GM10248 (cell line): Measurements from ENCODE around the gene RBBP5.

Experiments used
- CTCF ChIA-PET: fragments of 300-600 bp; sonication (Branson Sonifier 250); formaldehyde crosslinking; extraction: SDS; loops from one replicate; lab custom pipeline; 2021; ENCODE audit warnings: antibody characterized with exemption; lab: Yijun Ruan, JAX
- POLR2A ChIA-PET: fragments of 350-650 bp; sonication (Branson Sonifier 250); formaldehyde crosslinking; extraction: SDS; loops from one replicate; lab custom pipeline; 2020; ENCODE audit warnings: antibody characterized with exemption; lab: Yijun Ruan, JAX
- DNase-seq: peaks from one replicate; pipeline ENCODE4 v3.0.0; 2012; ENCODE audit errors: extremely low spot score
- TF ChIP-seq, protein P1 (sequence below): IDR thresholded peaks from 2 replicates; pipeline ENCODE4 v1.5.1; 2012; ENCODE audit warnings: mild to moderate bottlenecking, low read depth; ENCODE audit errors: extremely low read depth, missing control alignments, control extremely low read depth

RBBP5 gene

DNA sequence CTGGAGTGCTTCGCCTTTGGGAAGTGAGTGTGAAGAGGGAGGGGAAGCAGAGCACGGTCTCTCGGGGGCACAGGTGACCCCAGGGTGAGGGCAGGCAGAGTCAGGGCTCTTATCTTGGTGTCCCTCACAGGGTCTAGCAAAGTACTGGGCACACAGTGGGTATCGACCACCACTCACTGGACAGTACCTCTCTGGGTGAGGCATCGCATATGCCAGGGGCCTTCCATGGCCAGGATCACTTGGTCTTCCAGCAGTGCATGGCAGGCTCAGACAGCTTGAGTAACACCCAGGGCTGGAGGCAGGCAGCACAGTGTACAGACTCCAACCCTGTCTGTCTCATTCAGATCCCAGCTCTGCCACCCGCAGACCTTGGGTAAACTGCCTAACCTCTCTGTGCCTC, 62.1 kb downstream of the RBBP5 start:
- ChIA-PET POLR2A (no interaction called here), CTCF (interaction anchor here (1.7 to 5.7 kb wide), 3 partner anchors 14 to 83 kb away, joined by 7 to 150 read pairs (median 78); no protein-coding TSS in a partner anchor)
- TF ChIP-seq, protein P1, sequence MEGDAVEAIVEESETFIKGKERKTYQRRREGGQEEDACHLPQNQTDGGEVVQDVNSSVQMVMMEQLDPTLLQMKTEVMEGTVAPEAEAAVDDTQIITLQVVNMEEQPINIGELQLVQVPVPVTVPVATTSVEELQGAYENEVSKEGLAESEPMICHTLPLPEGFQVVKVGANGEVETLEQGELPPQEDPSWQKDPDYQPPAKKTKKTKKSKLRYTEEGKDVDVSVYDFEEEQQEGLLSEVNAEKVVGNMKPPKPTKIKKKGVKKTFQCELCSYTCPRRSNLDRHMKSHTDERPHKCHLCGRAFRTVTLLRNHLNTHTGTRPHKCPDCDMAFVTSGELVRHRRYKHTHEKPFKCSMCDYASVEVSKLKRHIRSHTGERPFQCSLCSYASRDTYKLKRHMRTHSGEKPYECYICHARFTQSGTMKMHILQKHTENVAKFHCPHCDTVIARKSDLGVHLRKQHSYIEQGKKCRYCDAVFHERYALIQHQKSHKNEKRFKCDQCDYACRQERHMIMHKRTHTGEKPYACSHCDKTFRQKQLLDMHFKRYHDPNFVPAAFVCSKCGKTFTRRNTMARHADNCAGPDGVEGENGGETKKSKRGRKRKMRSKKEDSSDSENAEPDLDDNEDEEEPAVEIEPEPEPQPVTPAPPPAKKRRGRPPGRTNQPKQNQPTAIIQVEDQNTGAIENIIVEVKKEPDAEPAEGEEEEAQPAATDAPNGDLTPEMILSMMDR: no peak
- DNase-seq: no peak

DNA sequence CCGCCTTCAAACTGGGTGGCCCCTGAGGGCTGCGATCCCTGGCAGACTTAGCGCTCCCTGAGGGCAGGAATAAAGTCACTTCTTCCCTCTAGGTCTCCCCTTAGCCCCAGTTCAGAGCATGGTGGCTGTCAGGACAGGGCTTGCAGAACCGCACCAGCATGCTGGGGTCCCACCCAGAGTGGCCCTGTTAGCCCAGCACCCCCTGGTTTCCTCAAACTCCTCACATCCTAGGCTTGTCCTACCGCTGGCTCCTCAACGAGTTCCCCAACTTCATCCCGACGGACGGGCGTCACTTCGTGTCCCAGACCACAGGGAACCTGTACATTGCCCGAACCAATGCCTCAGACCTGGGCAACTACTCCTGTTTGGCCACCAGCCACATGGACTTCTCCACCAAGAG, 62.9 kb downstream of the RBBP5 start:
- no peak for DNase-seq
- TF ChIP-seq, protein P1: no peak
- CTCF ChIA-PET: interaction anchor here (1.7 to 5.7 kb wide), 2 partner anchors 15 to 82 kb away, joined by 7 to 78 read pairs; no protein-coding TSS in a partner anchor
- POLR2A ChIA-PET: no interaction called here

DNA sequence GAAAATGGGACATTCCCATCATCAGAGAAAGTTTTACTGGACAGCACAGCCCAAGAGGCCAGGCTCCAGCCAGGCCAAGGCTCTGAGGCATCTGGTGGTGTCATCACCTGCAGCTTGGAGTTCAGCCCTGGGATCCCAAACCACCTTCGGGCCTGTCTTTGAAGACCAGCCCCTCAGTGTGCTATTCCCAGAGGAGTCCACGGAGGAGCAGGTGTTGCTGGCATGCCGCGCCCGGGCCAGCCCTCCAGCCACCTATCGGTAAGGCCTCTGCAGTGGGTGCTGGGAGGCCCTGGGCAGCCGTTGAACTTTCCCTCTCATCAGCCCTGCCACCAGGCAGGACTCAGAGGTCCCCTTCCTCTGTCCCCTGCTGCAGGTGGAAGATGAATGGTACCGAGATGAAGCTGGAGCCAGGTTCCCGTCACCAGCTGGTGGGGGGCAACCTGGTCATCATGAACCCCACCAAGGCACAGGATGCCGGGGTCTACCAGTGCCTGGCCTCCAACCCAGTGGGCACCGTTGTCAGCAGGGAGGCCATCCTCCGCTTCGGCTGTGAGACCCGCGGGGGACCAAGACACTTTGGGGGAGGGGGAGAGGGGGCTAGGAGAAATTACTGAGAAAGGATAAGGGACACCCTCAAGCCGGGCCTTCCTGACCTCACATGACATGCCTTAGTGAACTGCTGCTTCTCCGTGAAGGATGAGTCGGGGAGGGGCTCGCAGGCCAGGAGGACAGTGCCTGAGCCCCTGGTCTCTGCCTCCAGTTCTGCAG, 63.8 kb downstream of the RBBP5 start:
- ChIA-PET CTCF (interaction anchor here (1.7 kb wide), 1 partner anchor 81 kb away, joined by 7 read pairs; no protein-coding TSS in a partner anchor), POLR2A (no interaction called here)
- TF ChIP-seq, protein P1: no peak
- DNase-seq: no peak

DNA sequence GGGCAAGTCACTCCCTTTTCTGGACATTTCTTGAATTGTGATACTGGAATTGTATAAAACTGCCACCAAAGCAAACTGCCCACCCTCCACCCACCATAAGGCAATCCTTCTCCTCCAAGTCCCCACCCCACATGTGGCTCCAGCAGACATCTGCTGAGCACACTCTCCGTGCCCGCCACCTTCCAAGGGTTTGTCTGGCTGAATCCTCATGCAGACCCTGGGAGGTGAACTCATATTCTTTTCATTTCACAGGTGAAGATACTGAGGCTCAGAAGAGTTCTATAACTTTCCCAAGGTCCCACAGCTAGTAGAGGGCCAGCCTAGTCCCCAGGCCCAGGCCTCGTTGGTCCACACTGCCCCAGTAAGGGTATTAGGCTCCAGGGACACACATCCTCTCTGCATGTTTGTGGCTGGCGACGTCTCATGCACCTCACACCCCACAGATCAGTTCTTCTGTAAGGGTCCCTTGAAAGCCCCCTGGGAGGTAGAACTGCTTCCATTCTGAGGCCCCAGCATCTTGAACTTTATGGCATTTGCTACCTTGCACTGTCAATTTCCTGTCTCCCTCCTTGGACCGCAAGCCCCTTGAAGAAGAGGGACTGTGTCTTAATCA, 64.7 kb downstream of the RBBP5 start:
- POLR2A ChIA-PET: no interaction called here
- TF ChIP-seq, protein P1: no peak
- no peak for DNase-seq
- CTCF ChIA-PET: interaction anchor here (1.3 kb wide), 2 partner anchors 80 to 82 kb away, joined by 3 read pairs; no protein-coding TSS in a partner anchor

- TF ChIP-seq, protein P1: no peak
- DNase-seq: no peak
- ChIA-PET CTCF (interaction anchor here (1.3 kb wide), 2 partner anchors 79 to 81 kb away, joined by 3 read pairs; no protein-coding TSS in a partner anchor), POLR2A (no interaction called here)
These were observed 65.6 kb downstream of the RBBP5 start for GRCh38 chr1:205056188-205056611.

GRCh38 chr1:205054013-205054412, 67.8 kb downstream of the RBBP5 start:
- CTCF ChIA-PET: interaction anchor here (8.8 kb wide), 1 partner anchor 8 kb away, joined by 62 read pairs; no protein-coding TSS in a partner anchor
- POLR2A ChIA-PET: no interaction called here

More at GRCh38 chr1:205054013-205054412, 67.8 kb downstream of the RBBP5 start:
- no peak for DNase-seq
- TF ChIP-seq, protein P1: no peak
